ENCODE results near the gene ACSM3.
"Not testable (repeated sequence)": the region's sequence is repeated elsewhere in the genome, so short reads cannot be mapped to it uniquely, and the experiment has no call there.

ACSM3 gene

GRCh38 chr16:20763461-20764232, at the start of gene ACSM3:
Gene ACSM3, plus strand, starts transcription at chr16:20764014. Its CDS starts 6,021 bp downstream, at chr16:20770035.
- peak; percentile 17 to 68 for DNase-seq

- not testable (repeated sequence) for DNase-seq
These were observed 46.1 kb upstream of the ACSM3 start for GRCh38 chr16:20717718-20718117.

- DNase-seq = no peak
These were observed 43.6 kb upstream of the ACSM3 start for GRCh38 chr16:20720251-20720650.

- no peak for DNase-seq
These were observed 37.2 kb upstream of the ACSM3 start for GRCh38 chr16:20726661-20727060.

- no peak for DNase-seq
These were observed 36.6 kb upstream of the ACSM3 start for GRCh38 chr16:20727181-20727580.

GRCh38 chr16:20729141-20729540, 34.7 kb upstream of the ACSM3 start:
- DNase-seq = no peak

- no peak for DNase-seq
These were observed 29.8 kb upstream of the ACSM3 start for GRCh38 chr16:20734056-20734455.

- DNase-seq = no peak
These were observed 29.0 kb upstream of the ACSM3 start for GRCh38 chr16:20734782-20735181.

GRCh38 chr16:20735490-20735889, 28.3 kb upstream of the ACSM3 start:
- DNase-seq = no peak

GRCh38 chr16:20740007-20740883, 23.6 kb upstream of the ACSM3 start:
- DNase-seq = no peak

- peak; percentile 89 for DNase-seq
These were observed 22.8 kb upstream of the ACSM3 start for GRCh38 chr16:20740901-20741521.

- DNase-seq = peak; percentile 96 to 98
These were observed 22.1 kb upstream of the ACSM3 start, which contains the start of gene THUMPD1 for GRCh38 chr16:20741554-20742285. Gene THUMPD1, minus strand, starts transcription at chr16:20741818. Its CDS starts 79 bp downstream, at chr16:20741739.

GRCh38 chr16:20743591-20743990, 20.2 kb upstream of the ACSM3 start:
- no peak for DNase-seq

GRCh38 chr16:20744922-20745440, 18.8 kb upstream of the ACSM3 start:
- no peak for DNase-seq

- no peak for DNase-seq
These were observed 17.4 kb upstream of the ACSM3 start for GRCh38 chr16:20746461-20746860.

- DNase-seq = no peak
These were observed 16.6 kb upstream of the ACSM3 start for GRCh38 chr16:20747030-20747816.

GRCh38 chr16:20749474-20749873, 14.3 kb upstream of the ACSM3 start:
- no peak for DNase-seq

- no peak for DNase-seq
These were observed 13.3 kb upstream of the ACSM3 start for GRCh38 chr16:20750558-20750957.

- no peak for DNase-seq
These were observed 10.1 kb upstream of the ACSM3 start for GRCh38 chr16:20753727-20754126.

GRCh38 chr16:20755238-20755637, 8.6 kb upstream of the ACSM3 start:
- no peak for DNase-seq

GRCh38 chr16:20755799-20756198, 8.0 kb upstream of the ACSM3 start:
- not testable (repeated sequence) for DNase-seq

- no peak for DNase-seq
These were observed 3.5 kb upstream of the ACSM3 start for GRCh38 chr16:20760346-20760745.
